ENCODE data around the gene TELO2.

TELO2 gene

DNA sequence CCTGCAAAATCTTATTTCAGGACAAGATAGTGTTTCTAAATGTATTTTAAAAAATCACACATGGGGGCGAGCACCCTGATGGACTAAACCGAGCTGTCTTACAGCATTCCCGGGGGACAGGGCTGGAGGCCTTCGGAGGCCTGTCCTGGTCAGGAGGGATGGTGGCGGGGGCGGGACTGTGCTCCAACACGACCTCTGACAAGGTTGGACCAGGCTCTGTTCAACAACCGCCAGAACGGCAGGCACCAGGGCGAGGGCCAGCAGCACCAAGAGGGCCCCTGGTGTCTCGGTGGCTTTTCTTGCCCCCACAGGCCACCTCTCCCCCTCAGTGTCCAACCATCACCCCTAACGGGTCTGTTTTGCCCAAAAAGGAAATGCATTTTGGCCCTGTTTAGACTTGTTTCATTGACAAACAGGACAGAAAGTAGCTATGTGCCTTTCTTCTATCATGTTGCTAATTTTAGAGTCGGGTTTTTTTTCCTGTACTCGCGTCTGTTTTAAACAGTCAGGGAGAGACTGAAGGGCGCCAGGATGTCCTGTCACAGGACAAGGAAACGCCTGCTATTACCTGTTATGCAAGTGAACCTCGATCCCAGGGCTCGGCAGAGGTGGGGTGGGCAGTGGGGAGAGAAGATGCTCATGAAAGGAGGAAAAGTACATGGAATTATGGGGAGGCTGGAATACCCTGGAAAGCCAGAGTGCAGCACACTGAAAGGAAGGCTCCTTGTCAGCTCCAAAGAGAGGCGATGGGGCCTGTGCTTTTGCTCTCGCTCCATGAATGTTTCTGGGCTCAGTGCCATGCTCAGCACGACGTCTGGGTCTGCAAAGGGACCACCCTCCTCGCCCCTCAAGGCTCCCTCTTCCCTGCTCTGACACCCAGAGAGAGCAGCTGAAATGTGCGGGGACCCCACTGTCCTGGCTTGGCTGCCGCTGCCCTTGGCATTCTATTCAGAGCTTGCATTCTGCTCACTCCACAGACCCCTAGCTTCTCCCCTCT is 52.2 kb downstream of the TELO2 start:
- no peak overlapping the region for H3K4me3 ChIP-seq (ENCODE audit: low read length)
- TF ChIP-seq, protein P1, sequence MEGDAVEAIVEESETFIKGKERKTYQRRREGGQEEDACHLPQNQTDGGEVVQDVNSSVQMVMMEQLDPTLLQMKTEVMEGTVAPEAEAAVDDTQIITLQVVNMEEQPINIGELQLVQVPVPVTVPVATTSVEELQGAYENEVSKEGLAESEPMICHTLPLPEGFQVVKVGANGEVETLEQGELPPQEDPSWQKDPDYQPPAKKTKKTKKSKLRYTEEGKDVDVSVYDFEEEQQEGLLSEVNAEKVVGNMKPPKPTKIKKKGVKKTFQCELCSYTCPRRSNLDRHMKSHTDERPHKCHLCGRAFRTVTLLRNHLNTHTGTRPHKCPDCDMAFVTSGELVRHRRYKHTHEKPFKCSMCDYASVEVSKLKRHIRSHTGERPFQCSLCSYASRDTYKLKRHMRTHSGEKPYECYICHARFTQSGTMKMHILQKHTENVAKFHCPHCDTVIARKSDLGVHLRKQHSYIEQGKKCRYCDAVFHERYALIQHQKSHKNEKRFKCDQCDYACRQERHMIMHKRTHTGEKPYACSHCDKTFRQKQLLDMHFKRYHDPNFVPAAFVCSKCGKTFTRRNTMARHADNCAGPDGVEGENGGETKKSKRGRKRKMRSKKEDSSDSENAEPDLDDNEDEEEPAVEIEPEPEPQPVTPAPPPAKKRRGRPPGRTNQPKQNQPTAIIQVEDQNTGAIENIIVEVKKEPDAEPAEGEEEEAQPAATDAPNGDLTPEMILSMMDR (conservative IDR thresholded peaks at IDR 0.05; ENCODE audit: low read depth, low read length): no peak
- DNase-seq (ENCODE audit: low read depth): no peak

DNA sequence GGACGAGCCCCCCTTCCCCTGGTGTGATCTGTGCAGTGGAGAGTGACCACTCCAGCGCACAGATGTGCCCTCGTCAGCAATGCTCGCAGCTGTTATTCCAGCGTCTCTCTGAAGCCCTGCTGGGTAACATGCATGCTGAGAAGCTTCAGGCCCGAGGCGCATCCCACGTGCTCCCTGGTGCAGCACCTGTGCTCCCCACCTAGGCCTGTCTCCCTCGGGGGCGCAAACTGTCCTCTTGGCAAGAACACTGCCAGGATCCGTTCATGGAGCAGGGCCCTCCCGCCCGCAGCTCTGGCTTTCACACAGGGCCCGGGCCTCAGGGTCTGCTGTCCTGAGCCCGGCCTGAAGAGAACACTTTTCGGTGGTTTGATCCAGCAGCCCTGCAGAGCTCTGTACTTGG is 53.3 kb downstream of the TELO2 start:
- TF ChIP-seq, protein P1 (conservative IDR thresholded peaks at IDR 0.05; ENCODE audit: low read depth, low read length): no peak
- H3K4me3 ChIP-seq (ENCODE audit: low read length): no peak overlapping the region
- no peak for DNase-seq (ENCODE audit: low read depth)

DNA sequence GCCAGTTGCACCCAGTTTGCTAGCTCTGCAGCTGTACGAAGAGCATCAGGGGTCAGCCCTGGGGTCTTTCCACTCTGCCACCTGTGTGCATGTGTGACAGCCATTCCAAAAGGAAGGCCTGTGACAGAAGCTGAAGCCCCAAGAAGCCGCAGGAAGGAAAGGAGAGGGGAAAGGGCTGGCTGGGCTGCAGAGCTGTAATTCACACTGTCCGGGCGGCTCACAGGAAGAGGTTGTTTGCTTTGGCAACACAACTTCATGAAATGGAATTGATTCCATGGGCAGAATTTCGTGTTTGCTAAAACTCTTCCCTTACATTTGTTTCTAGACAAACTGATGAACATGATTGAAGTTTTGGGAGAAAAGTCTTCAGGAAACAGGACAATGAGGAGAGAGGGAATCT is 55.1 kb downstream of the TELO2 start:
- no peak for DNase-seq (ENCODE audit: low read depth)
- H3K4me3 ChIP-seq (ENCODE audit: low read length): no peak overlapping the region
- TF ChIP-seq, protein P1 (conservative IDR thresholded peaks at IDR 0.05; ENCODE audit: low read depth, low read length): no peak

DNA sequence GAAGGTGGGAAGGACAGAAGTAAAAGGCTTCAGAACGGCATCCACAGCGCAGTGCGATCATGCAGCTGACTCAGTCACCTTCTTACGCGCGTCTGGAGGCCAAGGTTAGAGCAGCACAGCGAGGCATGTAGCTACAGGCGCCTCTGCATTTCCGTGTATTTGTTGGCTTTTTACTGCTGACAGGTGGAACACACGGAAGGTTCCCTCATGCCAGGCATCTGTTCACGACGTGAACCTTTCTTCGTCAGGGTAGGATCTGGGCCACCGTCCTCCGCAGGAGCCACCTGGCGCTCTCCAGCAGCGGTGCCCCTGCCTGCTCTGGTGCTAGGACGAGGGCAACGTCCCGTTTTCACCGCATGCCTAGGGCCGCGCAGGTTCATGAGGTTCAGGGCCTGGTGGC is 55.6 kb downstream of the TELO2 start:
- TF ChIP-seq, protein P1 (conservative IDR thresholded peaks at IDR 0.05; ENCODE audit: low read depth, low read length): no peak
- no peak for DNase-seq (ENCODE audit: low read depth)
- no peak overlapping the region for H3K4me3 ChIP-seq (ENCODE audit: low read length)

DNA sequence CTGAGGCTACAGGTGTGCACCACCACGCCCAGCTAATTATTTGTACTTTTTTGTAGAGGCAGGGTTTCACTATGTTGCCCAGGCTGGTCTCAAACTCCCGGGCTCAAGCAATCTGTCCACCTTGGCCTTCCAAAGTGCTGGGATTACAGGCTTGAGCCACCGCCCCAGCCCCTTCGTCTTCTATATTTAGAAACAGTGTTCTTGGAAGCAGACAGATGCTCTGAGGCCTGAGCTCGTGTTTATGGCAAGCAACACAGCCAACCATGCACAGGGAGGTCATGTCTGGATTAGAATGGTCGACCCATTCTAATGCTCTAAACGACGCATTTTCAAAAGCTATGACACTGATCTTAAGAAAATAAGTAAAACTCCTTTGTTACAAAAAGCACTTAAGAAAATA is 56.9 kb downstream of the TELO2 start:
- TF ChIP-seq, protein P1 (conservative IDR thresholded peaks at IDR 0.05; ENCODE audit: low read depth, low read length): no peak
- DNase-seq (ENCODE audit: low read depth): no peak
- no peak overlapping the region for H3K4me3 ChIP-seq (ENCODE audit: low read length)

DNA sequence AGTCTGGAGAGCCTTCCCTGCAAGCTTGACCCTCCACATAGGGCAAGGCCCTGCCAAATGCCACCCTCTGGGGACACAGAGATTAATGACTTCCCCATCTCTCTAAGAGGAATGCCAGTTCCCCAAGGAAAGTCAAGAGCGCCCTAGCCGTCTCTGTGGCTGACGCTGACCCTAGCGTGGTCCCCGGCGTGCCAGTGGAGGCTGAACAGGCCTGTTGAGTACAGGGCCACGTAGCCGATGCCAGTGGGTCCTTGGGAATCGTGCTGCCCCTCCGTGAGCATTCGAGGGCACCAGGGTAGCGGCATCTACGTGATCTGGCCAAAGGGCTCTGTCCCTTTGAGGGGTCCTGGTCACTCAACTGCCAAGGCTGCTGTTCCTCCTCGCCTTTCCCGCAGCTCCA is 57.5 kb downstream of the TELO2 start:
- DNase-seq (ENCODE audit: low read depth): no peak
- H3K4me3 ChIP-seq (ENCODE audit: low read length): no peak overlapping the region
- TF ChIP-seq, protein P1 (conservative IDR thresholded peaks at IDR 0.05; ENCODE audit: low read depth, low read length): no peak

DNA sequence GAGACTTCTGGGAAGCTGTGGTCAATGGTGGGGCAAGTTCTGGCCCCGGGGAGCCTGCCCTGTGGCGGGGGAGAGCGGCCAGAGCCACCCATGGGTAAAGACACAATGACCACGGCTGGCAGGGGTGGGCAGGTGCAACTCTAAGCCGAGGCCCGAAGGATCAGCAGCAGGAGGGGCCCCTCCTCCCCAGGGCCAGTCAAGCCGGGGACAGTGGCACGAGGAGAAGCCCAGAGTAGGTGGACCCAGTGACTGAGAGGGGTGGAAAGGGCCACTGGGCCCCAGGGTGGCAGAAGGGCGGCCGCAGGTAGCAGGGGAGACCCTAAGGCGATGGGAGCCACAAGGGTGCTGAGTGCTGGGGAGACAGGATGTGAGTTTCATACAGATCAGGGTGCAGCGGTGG is 58.0 kb downstream of the TELO2 start:
- H3K4me3 ChIP-seq (ENCODE audit: low read length): no peak overlapping the region
- TF ChIP-seq, protein P1 (conservative IDR thresholded peaks at IDR 0.05; ENCODE audit: low read depth, low read length): no peak
- DNase-seq (ENCODE audit: low read depth): no peak
